Liver (tissue), 9 donors: ENCODE measurements around the gene DCXR. TPM values are rescaled to one million over a fixed set of nuclear protein-coding genes. Genes with fewer than 3 reads are reported as not detected.

Experiments
- DNase-seq: peaks from one replicate; pipeline ENCODE4 v3.0.0-alpha.2; 2017; ENCODE audit warnings: low spot score
- H3K27ac ChIP-seq, 2 donors: one replicate each; pipeline ENCODE4 v1.7.0; 2013; ENCODE audit warnings: inconsistent platforms in 2 of 2, low read length in 2 of 2, control low read depth in 1 of 2, low read depth in 1 of 2, mild to moderate bottlenecking in 1 of 2
- H3K27me3 ChIP-seq, 4 donors: one replicate each; pipeline versions ENCODE4 v1.6.1 to v1.7.0; 2013; ENCODE audit warnings: low read length in 3 of 4, inconsistent platforms in 1 of 4, mild to moderate bottlenecking in 1 of 4, moderate library complexity in 1 of 4; ENCODE audit not compliant: control insufficient read depth in 4 of 4, insufficient read depth in 4 of 4
- H3K36me3 ChIP-seq, 4 donors: one replicate each; pipeline versions ENCODE4 v1.6.1 to v1.7.0; 2013; ENCODE audit warnings: low read length in 3 of 4, mild to moderate bottlenecking in 3 of 4, low read depth in 1 of 4, moderate library complexity in 1 of 4; ENCODE audit not compliant: control insufficient read depth in 4 of 4, insufficient read depth in 3 of 4
- H3K4me1 ChIP-seq, 4 donors: one replicate each; pipeline versions ENCODE4 v1.6.1 to v1.7.0; 2013; ENCODE audit warnings: low read length in 3 of 4, mild to moderate bottlenecking in 3 of 4, moderate library complexity in 1 of 4; ENCODE audit not compliant: control insufficient read depth in 4 of 4, insufficient read depth in 4 of 4
- H3K4me3 ChIP-seq, 3 donors: one replicate each; pipeline versions ENCODE4 v1.6.1 to v1.7.0; 2013; ENCODE audit warnings: low read length in 3 of 3, control low read depth in 1 of 3, low read depth in 1 of 3, mild to moderate bottlenecking in 1 of 3
- H3K9ac ChIP-seq, 2 donors: one replicate each; pipeline ENCODE4 v1.7.0; 2013; ENCODE audit warnings: low read length in 2 of 2, mild to moderate bottlenecking in 2 of 2, moderate library complexity in 2 of 2, control low read depth in 1 of 2, low read depth in 1 of 2
- H3K9me3 ChIP-seq, 4 donors: one replicate each; pipeline versions ENCODE4 v1.6.1 to v1.7.0; 2013; ENCODE audit warnings: low read length in 3 of 4; ENCODE audit not compliant: control insufficient read depth in 4 of 4
- EGR1 ChIP-seq, 2 donors: IDR thresholded peaks; 2 replicates each; pipeline ENCODE4 v1.6.1; 2016 to 2018; ENCODE audit warnings: antibody characterized with exemption in 2 of 2, low read depth in 2 of 2
- FOXA1 ChIP-seq: IDR thresholded peaks from 2 replicates; pipeline ENCODE4 v1.6.1; 2016; ENCODE audit warnings: antibody characterized with exemption
- FOXA2 ChIP-seq: IDR thresholded peaks from 2 replicates; pipeline ENCODE4 v1.6.1; 2016; ENCODE audit warnings: antibody characterized with exemption
- GABPA ChIP-seq, 2 donors: IDR thresholded peaks in 1 of 2; conservative IDR thresholded peaks in 1 of 2; 2 replicates each; pipeline ENCODE4 v1.6.1; 2016; ENCODE audit warnings: antibody characterized with exemption in 2 of 2, mild to moderate bottlenecking in 1 of 2, moderate library complexity in 1 of 2
- HNF4A ChIP-seq, 2 donors: conservative IDR thresholded peaks; 2 replicates each; pipeline ENCODE4 v1.6.1; 2016; ENCODE audit warnings: antibody characterized with exemption in 2 of 2, mild to moderate bottlenecking in 2 of 2
- JUND ChIP-seq, 2 donors: IDR thresholded peaks; 2 replicates each; pipeline ENCODE4 v1.6.1; 2016; ENCODE audit warnings: antibody characterized with exemption in 2 of 2
- RAD21 ChIP-seq, 2 donors: IDR thresholded peaks; 2 replicates each; pipeline ENCODE4 v1.6.1; 2016; ENCODE audit warnings: antibody characterized with exemption in 2 of 2, mild to moderate bottlenecking in 2 of 2
- RXRA ChIP-seq, 2 donors: IDR thresholded peaks; 2 replicates each; pipeline ENCODE4 v1.6.1; 2017 to 2018; ENCODE audit warnings: antibody characterized with exemption in 2 of 2, mild to moderate bottlenecking in 1 of 2
- SP1 ChIP-seq: IDR thresholded peaks from 2 replicates; pipeline ENCODE4 v1.6.1; 2018; ENCODE audit warnings: antibody characterized with exemption, mild to moderate bottlenecking
- TAF1 ChIP-seq: conservative IDR thresholded peaks from 2 replicates; pipeline ENCODE4 v1.6.1; 2016; ENCODE audit warnings: antibody characterized with exemption, mild to moderate bottlenecking
- YY1 ChIP-seq: IDR thresholded peaks from 2 replicates; pipeline ENCODE4 v1.6.1; 2016; ENCODE audit warnings: antibody characterized with exemption, mild to moderate bottlenecking
- WGBS: extraction: QIAGEN DNeasy Blood & Tissue Kit; methylation state at CpG from one replicate; pipeline ENCODE4 v1.1.7; 2013; 5-methylcytosine and 5-hydroxymethylcytosine counted together
- polyA plus RNA-seq, 2 donors: library from polyadenylated mRNA; stranded (reverse) in 1 of 2; unstranded in 1 of 2; fragments of 200-250 nt in 1 of 2; fragments of >200 nt in 1 of 2; fragmentation: Nextera tagmentation in 1 of 2; extraction: Ambion mirVana in 1 of 2; gene quantifications; one replicate each; pipeline versions ENCODE4 v1.2.1 to v1.2.3, GENCODE V29; 2013 to 2015
- total RNA-seq, 2 donors: library from RNA; depleted of rRNA; stranded (reverse); fragments of >200 nt; gene quantifications; one replicate each; pipeline ENCODE4 v1.2.3, GENCODE V29; 2014
- TF ChIP-seq, protein P1 (sequence below): IDR thresholded peaks from 2 replicates; pipeline ENCODE4 v1.6.1; 2016; ENCODE audit warnings: antibody characterized with exemption
- TF ChIP-seq, protein P2 (sequence below): IDR thresholded peaks from 2 replicates; pipeline ENCODE4 v1.6.1; 2016; ENCODE audit warnings: antibody characterized with exemption, mild to moderate bottlenecking
- TF ChIP-seq, protein P3 (sequence below): IDR thresholded peaks from 2 replicates; pipeline ENCODE4 v1.6.1; 2016; ENCODE audit warnings: antibody characterized with exemption
- donor health status: healthy.
- donor health status: healthy.
- donor health status: healthy.
- donor health status: healthy.
- donor health status: healthy.

The DCXR gene
- total and polyA plus RNA-seq, 4 donors: 58.6 to 1,190 (median 585) TPM

DNA sequence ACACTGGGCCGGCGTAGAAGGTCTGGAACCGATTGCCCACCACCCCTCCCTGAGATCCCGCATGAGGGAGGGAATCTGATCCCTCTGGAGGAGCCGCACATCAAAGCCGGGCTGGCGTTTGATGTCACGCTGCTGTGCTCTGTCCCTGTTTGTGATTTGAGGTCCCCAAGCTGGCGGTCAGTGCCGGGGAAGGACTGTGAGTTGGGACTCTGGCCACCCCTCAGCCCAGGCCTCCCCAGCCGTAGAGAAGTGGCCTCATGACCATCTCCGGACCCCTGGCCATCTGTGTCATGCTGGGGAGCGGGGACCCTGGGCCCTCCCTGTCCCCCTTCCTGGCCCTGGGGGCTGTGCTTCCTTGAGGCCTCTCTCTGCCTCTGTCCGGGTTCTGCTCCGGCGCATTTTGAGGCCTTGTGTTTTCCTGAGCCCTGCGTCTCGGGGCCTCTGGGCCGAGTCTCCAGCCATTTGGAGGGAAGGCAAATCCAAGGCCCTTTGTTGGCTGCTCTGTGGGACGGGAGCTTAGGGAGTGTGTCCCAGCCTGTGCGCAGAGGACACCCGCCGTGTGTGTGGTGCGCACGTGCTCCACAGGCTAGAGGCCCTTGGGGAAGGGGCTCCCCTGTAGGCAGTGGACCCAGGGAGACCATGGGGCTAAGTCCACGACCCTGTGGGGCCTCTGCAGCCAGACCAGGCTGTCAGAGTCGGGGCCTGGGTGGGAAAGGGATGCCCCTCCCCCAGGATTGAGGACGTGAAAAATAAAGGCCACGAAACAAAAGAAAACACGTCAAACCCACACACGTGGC lies 45.0 kb downstream of the DCXR start:
- peak overlapping the region; percentile 4 to 45 for H3K27ac ChIP-seq
- WGBS: 77% methylated on average over 31 of the region's 31 CpGs
- no peak for DNase-seq

DNA sequence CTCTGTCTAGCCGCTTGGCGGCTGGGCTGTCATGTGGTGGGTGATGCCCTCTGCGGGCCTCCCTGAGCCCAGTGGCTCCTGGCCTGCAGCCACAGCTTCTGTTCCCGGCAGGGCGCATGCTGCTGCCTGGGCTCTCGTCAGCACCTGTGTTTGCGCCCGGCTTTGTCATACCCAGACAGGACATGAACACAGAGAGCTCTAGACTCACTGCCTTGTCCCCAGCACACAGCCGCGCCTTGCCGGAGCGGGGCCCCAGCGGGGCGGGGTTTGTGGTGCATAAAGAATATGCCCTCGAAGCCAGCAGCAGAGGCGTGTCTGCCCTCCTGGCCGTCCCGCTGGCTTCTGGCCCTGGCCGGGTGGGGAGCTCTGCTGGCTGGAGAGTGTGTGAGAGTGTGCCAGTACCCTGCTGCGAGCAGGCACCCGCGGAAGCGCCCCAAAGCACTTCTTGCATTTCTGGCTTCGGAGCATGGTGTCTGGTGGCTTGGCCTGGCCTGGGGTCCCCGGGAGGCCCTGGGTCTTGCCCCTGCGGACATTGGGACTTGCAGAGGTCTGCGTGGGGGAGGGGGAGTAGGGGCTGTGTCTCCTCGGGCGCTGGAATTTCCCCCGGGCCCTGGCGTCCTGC lies 45.7 kb downstream of the DCXR start:
- Histone ChIP-seq H3K27me3 (no peaks in the 10 kb centered on the region), H3K36me3 (peaks cover 0 to 6% (median 2%) of the 10 kb centered on the region in 4 donors), H3K4me1 (peaks cover 12 to 32% (median 21%) of the 10 kb centered on the region in 4 donors), H3K27ac (peak overlapping the region; percentile 10 to 45), H3K9ac (peak overlapping the region in 1 of 2 donors; percentile 5), H3K9me3 (no peaks in the 10 kb centered on the region), H3K4me3 (no peak overlapping the region)
- TF ChIP-seq, protein P1, sequence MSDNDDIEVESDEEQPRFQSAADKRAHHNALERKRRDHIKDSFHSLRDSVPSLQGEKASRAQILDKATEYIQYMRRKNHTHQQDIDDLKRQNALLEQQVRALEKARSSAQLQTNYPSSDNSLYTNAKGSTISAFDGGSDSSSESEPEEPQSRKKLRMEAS: no peak
- peak in 1 of 2 donors; percentile 61 for TF ChIP-seq RAD21 (IDR thresholded peaks at IDR 0.05)
- TF ChIP-seq, protein P2, sequence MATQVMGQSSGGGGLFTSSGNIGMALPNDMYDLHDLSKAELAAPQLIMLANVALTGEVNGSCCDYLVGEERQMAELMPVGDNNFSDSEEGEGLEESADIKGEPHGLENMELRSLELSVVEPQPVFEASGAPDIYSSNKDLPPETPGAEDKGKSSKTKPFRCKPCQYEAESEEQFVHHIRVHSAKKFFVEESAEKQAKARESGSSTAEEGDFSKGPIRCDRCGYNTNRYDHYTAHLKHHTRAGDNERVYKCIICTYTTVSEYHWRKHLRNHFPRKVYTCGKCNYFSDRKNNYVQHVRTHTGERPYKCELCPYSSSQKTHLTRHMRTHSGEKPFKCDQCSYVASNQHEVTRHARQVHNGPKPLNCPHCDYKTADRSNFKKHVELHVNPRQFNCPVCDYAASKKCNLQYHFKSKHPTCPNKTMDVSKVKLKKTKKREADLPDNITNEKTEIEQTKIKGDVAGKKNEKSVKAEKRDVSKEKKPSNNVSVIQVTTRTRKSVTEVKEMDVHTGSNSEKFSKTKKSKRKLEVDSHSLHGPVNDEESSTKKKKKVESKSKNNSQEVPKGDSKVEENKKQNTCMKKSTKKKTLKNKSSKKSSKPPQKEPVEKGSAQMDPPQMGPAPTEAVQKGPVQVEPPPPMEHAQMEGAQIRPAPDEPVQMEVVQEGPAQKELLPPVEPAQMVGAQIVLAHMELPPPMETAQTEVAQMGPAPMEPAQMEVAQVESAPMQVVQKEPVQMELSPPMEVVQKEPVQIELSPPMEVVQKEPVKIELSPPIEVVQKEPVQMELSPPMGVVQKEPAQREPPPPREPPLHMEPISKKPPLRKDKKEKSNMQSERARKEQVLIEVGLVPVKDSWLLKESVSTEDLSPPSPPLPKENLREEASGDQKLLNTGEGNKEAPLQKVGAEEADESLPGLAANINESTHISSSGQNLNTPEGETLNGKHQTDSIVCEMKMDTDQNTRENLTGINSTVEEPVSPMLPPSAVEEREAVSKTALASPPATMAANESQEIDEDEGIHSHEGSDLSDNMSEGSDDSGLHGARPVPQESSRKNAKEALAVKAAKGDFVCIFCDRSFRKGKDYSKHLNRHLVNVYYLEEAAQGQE: peak; percentile 52
- TF ChIP-seq RXRA (IDR thresholded peaks at IDR 0.05): peak; percentile 57 to 63
- TF ChIP-seq HNF4A (conservative IDR thresholded peaks at IDR 0.05): peak in 1 of 2 donors; percentile 48
- peak; percentile 53 for TF ChIP-seq YY1
- peak; percentile 71 for TF ChIP-seq SP1
- no peak for TF ChIP-seq FOXA1
- TF ChIP-seq GABPA (IDR thresholded peaks at IDR 0.05 in 1 of 2, conservative IDR thresholded peaks at IDR 0.05 in 1 of 2): peak in 1 of 2 donors; percentile 38
- DNase-seq: peak; percentile 50
- 21% methylated on average over 31 of the region's 31 CpGs for WGBS

More for the DNA sequence above, 45.0 kb downstream of the DCXR start:
- Histone ChIP-seq H3K4me1 (peaks cover 12 to 32% (median 21%) of the 10 kb centered on the region in 4 donors), H3K9ac (peak overlapping the region in 1 of 2 donors; percentile 5), H3K36me3 (peaks cover 0 to 3% (median under 1%) of the 10 kb centered on the region in 4 donors), H3K9me3 (no peaks in the 10 kb centered on the region), H3K4me3 (no peak overlapping the region), H3K27me3 (no peaks in the 10 kb centered on the region)
- no peak for TF ChIP-seq GABPA (IDR thresholded peaks at IDR 0.05 in 1 of 2, conservative IDR thresholded peaks at IDR 0.05 in 1 of 2)
- TF ChIP-seq SP1: no peak
- TF ChIP-seq FOXA2: no peak
- TF ChIP-seq, protein P3, sequence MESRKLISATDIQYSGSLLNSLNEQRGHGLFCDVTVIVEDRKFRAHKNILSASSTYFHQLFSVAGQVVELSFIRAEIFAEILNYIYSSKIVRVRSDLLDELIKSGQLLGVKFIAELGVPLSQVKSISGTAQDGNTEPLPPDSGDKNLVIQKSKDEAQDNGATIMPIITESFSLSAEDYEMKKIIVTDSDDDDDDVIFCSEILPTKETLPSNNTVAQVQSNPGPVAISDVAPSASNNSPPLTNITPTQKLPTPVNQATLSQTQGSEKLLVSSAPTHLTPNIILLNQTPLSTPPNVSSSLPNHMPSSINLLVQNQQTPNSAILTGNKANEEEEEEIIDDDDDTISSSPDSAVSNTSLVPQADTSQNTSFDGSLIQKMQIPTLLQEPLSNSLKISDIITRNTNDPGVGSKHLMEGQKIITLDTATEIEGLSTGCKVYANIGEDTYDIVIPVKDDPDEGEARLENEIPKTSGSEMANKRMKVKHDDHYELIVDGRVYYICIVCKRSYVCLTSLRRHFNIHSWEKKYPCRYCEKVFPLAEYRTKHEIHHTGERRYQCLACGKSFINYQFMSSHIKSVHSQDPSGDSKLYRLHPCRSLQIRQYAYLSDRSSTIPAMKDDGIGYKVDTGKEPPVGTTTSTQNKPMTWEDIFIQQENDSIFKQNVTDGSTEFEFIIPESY: no peak
- no peak for TF ChIP-seq EGR1 (IDR thresholded peaks at IDR 0.05; ENCODE audit: low read depth in 2 of 2)
- TF ChIP-seq JUND (IDR thresholded peaks at IDR 0.05): no peak
- TF ChIP-seq RXRA (IDR thresholded peaks at IDR 0.05): no peak
- no peak for TF ChIP-seq TAF1
- TF ChIP-seq, protein P1: no peak
